ENCODE results near the gene FCN1.

The FCN1 gene

DNA sequence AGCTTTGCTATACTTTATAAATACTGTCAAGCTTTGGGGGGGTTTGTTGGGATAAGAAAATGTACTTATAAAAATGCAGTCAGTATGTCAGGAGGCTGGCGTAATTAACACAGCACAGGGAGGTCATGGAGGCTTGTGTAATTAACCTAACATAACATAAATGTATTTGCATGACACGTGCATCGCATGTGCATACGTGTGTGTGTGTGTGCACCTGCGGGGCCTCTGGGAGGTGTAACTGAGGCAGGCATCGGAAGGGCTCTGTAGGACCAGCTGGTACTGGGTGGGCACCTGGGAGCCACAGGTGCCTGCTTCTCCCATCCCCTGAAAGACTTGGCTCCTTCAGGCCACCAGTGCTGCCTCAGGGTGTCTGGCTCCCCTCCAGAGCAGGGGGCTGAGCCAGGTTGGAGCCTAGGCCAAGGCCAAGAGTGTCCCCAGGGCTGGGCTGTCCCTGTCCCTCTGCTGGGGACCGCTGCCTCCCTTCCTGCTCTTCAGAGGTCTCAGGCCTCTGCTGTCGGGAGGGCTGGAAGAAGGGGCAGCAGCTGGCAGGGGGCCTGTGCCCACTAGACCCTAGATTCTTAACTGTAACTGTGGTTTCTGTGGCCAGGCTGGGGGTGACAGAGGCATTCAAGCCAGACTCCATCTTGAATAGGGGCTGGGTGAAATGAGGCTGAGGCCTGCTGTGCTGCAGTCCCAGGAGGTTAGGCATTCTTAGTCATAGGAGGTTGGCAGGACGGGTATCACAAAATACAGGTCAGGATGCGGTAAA lies 28.1 kb downstream of the FCN1 start:
- peak; percentile 33 for DNase-seq

DNA sequence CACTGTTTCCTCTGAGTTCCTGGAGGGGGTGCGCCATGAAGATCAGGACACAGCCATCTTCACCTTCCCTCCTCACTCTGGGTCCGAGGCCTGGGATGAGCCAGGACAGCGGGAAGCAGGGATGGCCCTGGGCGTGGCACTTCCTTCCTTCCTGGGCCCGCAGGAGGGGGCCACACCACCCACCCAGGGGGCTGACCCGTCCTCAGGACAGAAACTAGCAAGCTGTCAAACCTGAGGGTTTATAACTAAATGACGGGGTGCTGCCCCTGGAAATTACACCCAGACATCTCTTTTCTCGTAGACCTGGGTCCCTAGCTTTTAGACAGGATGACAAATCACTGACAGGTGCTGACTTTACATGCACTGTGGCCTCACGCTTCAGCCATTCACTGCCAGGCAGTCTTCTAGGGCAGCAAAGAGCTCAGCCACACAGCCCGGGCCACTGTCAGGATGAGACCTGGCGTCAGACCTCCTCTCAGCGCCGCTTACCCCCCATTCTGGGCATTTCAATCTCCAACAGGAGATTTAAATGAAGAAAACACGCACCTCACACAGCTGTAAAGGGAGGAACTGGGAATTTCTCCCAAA lies 29.0 kb downstream of the FCN1 start:
- DNase-seq: no peak

DNA sequence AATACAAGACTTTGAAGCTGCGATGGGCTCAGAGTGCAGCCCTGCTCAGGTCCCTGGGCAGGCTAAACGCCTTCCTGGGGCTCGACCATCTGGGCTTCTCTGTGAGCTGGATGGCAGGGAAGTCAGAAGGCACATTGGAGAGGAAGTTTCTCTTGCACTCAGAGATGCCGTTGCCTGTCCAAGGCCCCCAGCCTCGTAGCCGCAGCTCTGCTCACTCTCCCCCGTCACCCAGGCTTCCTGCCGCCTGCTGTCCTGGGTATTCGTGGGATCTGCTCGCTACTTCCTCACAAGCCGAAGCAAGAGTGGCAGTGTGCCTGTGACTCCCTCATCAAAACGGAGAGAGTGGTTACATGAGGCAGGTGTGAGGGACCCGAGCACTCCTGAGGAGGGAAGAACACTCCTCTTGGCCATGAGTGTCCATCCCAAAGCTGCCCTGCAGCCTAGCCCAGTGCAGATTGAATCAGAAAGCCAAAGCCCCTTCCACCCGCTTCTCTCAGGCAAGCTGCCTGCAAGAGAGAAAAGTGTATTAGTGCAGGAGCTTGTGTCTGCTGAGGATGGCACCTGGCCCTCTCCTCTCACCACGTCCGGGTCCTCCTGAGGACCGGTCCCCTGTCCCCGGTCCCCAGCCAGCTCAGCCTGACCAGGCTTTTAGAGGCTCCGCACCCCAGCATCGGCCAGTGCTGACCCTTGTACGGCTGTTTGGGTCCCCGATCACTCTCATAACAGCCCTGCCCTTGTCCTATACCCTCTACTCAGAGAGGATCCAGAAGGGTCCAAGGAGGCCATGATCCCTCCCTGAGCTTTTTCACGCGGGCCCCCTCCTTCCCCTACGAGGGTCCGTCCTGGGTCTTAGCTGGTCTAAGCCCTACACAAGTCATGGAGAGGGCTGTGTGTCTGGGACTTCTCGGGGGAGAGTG lies 29.8 kb downstream of the FCN1 start:
- peak; percentile 70 for DNase-seq

DNA sequence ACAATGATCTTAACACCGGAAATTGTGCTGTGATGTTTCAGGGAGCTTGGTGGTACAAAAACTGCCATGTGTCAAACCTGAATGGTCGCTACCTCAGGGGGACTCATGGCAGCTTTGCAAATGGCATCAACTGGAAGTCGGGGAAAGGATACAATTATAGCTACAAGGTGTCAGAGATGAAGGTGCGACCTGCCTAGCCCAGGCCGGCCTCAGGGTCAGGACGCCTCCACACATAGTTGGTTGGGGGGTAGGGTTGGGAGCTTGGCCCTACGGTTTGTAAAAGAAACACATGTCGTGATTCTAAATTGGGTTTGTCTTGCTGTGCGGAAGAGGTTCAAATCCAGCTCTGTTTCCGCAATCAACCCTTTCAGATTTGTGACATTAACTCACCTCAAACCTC lies 30.5 kb downstream of the FCN1 start:
- no peak for DNase-seq

DNA sequence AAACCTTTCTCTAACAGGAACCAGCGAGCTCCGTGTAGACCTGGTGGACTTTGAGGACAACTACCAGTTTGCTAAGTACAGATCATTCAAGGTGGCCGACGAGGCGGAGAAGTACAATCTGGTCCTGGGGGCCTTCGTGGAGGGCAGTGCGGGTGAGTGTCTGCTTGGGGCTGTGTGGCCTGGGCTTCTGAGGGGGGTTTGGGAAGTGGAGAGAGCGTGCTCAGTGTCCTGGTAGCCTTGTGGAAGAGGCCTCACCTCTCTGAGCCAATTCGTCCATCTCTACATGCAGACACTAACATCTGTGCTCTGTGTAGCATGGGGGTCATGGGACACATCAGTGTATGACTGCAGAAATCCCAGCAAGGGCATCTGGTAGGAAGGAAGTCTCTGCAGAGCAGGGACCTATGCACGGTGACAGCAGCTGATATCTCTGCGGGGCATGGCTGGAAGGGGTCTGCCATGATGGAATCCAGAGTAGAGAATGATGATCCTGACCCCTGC lies 31.2 kb downstream of the FCN1 start:
- DNase-seq: no peak

DNA sequence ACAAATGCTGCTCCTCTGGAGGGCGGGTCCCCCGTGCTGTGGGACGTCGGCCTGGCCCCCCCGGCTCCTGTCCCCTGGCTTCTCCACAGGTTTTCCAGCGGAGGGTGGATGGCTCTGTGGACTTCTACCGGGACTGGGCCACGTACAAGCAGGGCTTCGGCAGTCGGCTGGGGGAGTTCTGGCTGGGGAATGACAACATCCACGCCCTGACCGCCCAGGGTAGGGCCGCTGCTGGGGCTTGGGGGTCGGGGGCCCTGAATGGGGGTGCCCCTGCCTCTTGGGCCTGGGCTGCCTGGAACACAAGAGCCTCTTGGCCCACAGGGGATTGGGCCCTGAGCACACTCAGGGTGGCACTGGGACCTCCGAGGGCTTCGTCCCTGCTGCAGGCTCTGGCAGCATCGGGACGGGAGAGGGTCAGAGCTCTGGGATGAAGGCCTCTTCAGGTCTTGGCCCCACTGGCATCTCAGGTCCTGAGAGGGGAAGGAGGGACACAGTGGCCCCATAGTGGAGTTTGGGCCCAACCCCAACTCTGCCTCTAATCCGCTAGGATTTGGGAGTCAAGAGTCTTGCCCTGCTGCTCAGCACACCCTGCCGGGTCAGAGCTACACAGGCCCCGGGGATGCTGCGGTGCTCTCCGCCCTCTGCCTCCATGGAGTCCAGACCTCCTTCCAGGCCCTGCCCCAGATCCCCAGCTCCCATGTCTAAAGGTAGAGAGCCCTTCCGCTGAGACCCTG lies 31.9 kb downstream of the FCN1 start:
- no peak for DNase-seq

DNA sequence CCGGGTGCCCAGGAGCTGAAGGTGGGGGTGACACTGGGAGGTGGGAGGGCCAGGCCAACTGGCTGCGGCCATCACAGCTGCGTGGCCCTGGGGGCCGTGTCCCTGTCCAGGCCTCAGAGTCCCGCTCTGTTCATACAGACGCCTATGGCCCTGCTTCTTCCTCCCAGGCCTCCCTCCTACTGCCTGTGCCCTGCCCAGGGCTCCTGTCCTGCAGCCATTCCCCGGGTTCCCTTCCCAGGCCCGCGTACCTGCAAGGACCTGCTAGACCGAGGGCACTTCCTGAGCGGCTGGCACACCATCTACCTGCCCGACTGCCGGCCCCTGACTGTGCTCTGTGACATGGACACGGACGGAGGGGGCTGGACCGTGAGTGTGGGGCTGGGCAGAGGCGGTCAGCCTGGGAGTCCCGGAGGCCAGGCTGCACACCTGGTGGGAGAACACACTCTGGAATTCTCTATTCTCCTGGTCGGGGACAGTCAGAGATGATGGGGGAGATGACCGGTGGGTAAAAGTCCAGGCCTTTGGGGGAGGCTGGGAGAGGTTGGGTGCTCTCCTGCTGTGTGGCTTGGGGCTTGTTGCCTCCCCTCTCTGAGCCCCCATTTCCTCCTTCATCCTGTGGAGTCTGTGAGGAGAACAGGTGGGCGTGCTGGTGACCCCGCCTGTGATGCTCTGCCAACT lies 32.6 kb downstream of the FCN1 start:
- DNase-seq: no peak

DNA sequence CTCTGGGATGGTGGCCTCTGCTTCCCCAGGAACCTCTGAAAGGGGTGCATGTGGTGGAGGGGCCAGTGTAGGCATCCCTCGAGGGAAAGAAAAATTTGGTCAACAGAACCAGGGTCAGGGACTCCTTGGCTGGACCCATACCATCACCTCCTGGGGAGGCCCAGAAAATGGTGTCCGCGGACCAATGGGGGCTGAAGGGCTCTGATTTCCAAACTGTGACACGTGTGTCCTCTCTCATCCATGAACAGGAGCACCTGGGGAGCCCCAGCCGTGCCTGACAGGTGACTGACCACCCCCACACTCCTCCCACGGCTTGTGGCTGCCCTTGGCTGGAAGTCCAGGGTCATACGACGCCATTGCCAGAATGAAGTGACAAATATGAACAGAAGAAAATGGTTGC lies 33.2 kb downstream of the FCN1 start:
- no peak for DNase-seq

DNA sequence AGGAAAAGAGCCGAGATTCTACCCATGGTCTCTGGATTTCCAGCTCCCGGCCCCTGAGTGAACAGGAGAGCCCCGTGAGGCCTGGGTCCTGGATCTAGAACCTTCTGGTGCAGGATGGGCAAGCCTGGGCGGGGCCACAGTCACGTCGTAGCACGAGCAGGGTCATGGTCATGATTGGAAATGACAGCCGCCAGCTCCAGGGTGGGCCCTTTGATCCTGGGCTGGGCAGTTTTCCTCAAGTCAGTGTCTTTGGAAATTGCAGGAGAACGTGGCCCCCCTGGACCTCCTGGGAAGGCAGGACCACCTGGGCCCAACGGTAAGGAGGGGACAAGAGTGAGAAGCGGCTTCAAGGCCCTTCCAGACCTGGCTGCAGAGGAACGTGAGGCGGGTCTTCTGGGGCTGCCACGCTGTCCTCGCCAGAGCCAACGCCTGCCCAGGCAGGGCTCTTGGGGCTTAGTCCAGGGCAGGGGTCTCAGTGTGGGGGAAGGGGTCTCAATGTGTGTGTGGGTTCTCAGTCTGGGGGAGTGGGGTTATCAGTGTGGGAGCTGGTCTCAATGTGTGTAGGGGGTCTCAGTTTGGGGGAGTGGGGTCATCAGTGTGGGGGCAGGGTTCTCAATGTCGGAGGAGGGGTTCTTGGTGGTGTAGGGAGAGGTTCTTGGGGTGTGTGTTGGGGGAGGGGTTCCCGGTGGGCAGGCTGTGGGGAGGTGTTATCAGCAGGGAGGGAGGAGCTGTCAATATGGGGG lies 34.5 kb downstream of the FCN1 start:
- no peak for DNase-seq

DNA sequence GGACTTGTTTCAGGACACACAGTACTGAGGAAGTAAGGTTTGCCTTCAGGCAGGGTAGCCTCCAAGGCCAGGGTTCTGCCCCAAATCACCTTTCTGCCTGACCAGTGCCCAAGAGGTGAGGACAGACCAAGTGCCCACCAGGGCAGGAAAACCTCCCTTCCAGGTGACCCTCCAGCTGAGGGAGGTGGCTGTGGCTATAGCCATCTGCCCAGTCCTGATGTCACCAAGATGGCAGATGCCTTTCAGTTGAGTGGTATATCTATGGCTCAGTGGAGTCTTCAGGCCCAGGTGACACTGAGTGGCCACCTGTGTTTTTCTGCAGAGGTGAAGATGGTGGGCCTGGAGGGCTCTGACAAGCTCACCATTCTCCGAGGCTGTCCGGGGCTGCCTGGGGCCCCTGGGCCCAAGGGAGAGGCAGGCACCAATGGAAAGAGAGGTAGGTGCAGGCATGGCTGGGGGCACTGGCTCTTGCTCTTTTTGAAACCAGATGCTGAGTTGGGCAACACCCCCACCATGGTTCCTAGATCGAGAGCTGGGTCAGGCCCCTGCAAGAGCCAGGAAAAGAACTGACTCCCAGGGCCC lies 35.4 kb downstream of the FCN1 start:
- DNase-seq: no peak

DNA sequence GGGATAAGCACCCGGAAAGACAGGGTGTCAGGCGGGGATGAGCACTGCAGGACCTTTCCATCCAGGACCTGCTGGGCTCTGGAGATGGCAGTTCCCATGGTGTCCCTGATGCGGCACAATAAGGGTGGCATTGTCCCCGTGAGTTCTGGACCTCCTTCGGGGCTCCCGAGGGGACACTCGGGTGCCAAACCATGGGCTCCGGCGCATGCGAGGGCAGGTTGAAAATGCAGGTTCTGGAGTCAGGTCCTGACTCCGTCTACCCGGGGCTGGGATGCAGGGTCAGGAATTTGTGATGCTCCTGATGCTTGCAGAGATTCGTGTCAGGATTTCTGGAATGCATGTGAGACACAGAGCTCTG lies 36.4 kb downstream of the FCN1 start:
- no peak for DNase-seq

DNA sequence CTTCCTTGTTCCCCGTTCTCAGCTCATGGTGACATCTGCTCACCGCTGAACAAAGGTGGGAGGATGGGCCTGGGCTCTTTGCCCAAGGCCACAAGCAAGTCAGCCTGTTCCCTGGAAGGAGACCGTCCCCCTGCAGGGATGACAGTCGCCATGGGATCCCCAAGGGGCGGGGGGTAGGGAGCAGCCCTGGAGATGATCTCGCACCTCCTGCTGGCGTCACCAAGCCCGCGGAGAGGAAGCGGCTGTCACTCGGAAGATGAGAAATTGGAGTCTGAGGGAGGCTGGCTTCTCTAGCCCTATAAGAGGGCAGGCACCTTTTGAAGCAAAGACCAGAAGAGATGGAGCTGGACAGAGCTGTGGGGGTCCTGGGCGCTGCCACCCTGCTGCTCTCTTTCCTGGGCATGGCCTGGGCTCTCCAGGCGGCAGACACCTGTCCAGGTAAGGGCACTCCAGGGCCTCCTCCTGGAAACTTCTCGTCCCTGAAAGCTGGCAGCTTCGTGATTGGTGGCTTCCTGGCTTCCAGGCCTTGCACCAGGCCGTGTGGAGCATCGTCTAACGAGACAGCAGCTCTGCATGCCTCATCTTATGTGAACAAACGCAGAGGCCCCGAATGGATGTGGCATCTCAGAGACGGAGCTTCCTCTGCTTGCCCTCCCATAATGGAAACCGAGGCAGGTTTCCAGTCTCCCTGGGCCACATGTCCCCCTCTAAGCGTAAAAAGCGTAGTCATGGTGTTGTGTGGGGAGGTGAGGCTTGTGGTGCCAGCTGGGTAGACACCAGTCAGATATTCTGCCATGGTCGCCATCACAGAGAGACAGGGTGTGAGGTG lies 37.0 kb downstream of the FCN1 start, which contains the start of gene FCN2:
FCN2 (plus strand) TSS at position 327 of the 829 bp plus-strand sequence; CDS start at position 339, 12 bp downstream.
- DNase-seq: no peak

DNA sequence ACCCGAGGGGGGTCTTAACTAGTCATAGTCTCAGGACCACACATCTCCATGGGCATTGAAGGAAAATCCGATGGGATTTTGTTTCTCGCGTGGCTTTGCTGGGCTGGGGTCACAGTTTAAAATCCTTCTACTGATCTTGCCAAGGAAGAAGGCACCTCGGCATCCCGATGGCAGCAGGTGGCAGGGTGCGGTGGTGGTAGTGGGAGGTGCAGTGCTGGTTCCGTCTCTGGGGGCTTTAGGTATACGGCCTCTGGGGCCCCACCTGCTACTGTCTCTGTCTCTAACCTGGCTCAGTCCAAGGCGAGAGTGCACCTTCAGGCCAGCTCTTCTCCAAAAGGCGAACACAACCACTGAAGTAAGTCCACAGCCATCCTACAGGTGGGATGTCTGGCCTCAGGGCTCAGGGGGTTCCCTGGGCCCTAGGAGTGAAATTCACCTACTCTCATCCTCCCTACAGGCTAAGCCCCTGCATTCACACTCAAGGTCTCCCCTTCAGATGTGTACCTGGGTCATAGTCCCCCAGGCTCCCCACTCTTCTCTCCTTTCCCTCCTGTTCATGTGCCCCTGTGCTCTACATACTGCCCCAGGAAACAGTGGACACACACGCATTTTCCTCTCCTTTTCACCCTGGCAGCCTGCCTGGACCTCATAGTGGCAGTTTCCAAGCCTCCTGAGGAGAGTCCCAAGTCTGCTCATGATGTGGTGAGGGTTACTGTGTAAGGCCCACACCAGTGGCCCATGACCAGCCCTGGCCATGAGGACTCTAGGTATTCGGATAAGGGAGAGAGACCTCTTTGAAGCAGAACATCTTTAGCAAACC lies 37.8 kb downstream of the FCN1 start:
- no peak for DNase-seq

DNA sequence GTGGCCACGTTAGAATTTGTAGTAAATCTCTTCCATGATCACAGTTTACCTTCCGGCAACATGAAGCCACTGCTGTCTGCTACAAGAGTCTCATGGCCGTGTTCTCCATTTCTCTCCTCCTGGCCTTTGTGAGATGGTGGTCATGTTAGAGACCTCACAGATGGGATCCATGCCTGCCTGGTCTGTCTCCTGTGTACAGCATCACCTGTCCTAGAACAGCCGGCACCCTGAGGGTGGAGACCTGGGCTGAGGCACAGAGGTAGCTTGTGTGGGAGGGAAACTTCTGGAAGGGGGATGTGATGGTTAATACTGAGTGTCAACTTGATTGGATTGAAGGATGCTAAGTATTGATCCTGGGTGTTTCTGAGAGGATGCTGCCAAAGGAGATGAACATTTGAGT lies 40.2 kb downstream of the FCN1 start:
- DNase-seq: no peak

DNA sequence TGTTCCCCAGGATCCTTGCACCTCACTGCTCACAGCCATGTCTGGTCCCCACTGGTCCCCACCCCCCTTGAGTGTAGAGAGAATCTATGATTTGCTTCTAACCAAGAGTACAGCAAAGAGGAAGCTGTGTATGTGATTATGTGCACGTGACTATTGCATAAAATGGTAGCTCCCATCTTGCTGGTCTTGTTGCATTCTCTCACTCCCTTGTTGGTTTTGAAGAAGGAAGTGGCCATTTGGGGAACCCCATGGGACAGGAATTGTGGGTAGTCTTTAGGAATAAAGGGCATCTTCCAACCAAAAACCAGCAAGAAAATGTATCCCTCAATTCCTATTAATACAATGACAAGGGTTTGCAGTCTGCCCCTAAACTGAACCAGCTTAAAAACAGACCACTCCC lies 42.3 kb downstream of the FCN1 start:
- DNase-seq: peak; percentile 25

DNA sequence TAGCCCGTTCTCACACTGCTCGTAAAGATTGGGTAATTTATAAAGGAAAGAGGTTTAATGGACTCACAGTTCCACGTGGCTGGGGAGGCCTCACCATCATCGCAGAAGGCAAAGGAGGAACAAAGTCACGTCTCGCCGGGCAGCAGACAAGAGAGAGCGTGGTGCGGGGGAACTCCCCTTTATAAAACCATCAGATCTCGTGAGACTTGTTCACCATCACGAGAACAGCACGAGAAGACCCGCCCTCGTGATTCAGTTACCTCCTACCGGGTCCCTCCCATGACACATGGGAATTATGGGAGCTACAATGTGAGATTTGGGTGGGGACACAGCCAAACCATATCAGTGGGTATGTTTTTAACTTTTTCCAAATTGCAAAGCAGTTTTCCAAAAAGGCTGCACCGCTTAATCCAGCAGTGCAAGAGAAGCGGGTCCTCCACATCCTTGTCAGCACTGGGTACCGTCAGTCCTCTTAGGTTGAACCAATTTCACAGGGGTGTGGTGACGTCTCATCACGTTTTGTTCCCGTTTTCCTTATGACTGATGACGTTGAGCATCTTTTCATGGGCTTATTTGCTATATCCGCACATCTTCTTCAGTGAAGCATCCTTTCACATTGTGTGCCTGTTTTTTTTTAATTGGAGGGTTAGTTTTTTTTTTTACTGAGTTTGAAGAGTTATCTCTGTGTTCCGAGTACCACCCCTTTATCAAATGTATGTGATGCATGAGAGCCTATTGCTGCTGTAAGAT lies 45.1 kb downstream of the FCN1 start:
- DNase-seq: no peak

DNA sequence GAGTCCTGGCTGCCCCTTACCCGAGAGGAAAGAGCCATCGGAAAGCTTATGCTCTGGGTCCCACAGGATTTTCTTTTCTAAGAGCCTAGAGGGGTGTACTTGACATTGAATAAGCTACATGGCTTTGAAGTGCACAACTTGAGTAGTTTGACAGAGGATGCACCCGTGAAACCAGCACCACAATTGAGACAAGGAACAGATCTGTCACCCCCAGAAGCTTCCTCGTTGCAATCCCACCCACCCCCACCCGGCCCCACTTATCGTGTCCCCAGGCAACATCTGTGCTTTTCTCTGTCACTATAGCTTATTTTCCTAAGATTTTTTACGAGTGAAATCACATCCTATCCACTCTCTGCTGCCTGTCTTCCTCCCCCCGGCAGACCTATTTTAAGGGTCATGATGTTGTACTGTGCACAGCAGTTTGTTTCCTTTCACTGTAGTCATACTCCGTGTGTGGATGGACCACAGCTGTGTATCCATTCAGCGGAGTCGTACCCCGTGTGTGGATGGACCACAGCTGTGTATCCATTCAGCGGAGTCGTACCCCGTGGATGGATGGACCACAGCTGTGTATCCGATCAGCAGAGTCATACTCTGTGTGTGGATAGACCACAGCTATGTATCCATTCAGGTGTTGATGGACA lies 45.9 kb downstream of the FCN1 start:
- no peak for DNase-seq

All from hematopoietic multipotent progenitor cell treated with erythropoietin and hydrocortisone succinate and interleukin-3 and kit ligand, for 4 days (in vitro differentiated cells).